Activated T-helper 1 cell treated with anti-CD3 and anti-CD28 coated beads, Interleukin-2, amount 50 U/mL, for 16 hours (primary cell): Measurements from ENCODE around the gene SHMT2.

Experiments used
- DNase-seq, 2 donors: peaks; one replicate each; pipeline ENCODE4 v3.0.0-alpha.2; 2020; ENCODE audit warnings: low read depth in 1 of 2, low spot score in 1 of 2

SHMT2 gene

GRCh38 chr12:57196956-57197355 lies 32.6 kb upstream of the SHMT2 start:
- no peak for DNase-seq

DNA sequence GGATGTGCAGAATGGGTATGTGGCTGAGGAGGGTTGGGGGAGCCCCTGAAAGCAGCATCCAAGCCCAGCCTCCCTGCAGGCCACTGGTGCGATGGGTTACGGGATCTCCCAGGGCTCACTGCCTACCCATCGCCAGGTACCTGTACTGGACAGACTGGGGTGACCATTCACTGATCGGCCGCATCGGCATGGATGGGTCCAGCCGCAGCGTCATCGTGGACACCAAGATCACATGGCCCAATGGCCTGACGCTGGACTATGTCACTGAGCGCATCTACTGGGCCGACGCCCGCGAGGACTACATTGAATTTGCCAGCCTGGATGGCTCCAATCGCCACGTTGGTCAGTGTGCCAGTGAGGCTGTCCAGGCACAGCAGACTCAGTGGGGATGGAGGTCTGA lies 31.2 kb upstream of the SHMT2 start:
- no peak for DNase-seq

- DNase-seq: no peak
These were observed 30.3 kb upstream of the SHMT2 start for GRCh38 chr12:57199191-57199590.

DNA sequence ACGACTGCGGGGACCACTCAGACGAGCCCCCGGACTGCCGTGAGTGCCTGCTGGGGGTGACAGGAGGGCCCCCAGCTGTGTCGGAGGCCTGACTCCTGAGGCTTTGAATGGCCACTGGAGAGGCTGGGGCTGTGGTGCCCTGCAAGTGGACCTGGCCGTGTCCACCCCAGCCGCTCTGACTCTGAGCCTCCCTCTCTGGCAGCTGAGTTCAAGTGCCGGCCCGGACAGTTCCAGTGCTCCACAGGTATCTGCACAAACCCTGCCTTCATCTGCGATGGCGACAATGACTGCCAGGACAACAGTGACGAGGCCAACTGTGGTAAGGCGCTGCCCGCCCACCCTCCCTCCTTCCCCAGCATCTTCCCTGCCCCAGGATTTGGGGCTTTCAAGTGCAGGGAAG lies 29.0 kb upstream of the SHMT2 start:
- no peak for DNase-seq

DNA sequence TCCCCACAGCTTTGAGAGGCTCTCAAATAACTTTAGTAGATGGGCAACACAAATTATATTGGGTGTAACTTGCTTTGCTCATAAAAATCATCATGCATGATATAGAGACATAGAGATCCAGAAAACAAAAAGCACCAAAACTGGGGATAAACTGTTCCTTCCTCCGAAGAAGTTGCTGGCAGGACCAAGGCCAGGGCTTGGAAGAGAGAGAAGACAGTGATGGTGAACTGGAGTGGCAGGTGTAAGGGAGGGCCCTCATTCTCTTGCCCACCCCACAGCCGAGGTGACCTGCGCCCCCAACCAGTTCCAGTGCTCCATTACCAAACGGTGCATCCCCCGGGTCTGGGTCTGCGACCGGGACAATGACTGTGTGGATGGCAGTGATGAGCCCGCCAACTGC lies 28.3 kb upstream of the SHMT2 start:
- no peak for DNase-seq

DNA sequence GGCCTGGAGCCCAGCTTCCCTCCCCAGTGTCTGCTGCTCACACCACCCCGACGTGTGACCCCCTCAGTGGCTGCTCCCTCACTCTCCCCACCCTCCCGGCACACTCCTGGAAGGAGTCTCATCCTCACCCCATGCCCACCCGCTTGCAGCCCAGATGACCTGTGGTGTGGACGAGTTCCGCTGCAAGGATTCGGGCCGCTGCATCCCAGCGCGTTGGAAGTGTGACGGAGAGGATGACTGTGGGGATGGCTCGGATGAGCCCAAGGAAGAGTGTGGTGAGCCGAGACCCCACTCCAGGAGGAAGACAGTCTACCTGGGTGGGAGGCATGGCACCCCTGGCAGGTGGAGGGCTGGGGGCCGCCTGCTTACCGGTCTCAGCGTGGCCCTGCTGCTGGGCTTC lies 27.9 kb upstream of the SHMT2 start:
- no peak for DNase-seq

DNA sequence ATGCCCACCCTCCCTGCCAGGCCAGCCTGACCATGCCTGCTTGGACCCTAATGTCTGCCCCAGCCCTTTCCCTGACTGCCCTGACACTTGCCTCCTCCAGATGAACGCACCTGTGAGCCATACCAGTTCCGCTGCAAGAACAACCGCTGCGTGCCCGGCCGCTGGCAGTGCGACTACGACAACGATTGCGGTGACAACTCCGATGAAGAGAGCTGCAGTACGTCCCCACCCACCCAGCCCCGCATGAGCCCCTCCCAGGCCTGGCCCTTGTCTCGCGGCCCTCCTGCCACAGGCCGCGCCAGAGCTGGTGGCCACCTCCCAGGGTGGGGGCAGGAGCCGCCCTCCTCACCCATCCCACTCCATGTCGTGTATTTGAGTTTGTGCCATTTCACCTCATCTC lies 27.2 kb upstream of the SHMT2 start:
- no peak for DNase-seq

DNA sequence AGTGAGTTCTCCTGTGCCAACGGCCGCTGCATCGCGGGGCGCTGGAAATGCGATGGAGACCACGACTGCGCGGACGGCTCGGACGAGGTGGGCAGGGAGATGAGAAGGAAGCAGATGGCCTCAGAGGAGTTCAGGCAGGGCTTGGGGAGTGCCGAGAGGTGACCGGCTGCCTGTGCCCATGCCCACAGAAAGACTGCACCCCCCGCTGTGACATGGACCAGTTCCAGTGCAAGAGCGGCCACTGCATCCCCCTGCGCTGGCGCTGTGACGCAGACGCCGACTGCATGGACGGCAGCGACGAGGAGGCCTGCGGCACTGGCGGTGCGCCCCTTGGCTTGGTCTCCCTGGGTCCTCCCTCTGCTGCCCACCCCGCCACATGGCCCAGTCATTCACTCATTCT lies 26.3 kb upstream of the SHMT2 start:
- no peak for DNase-seq

GRCh38 chr12:57203791-57204190 lies 25.7 kb upstream of the SHMT2 start:
- no peak for DNase-seq

DNA sequence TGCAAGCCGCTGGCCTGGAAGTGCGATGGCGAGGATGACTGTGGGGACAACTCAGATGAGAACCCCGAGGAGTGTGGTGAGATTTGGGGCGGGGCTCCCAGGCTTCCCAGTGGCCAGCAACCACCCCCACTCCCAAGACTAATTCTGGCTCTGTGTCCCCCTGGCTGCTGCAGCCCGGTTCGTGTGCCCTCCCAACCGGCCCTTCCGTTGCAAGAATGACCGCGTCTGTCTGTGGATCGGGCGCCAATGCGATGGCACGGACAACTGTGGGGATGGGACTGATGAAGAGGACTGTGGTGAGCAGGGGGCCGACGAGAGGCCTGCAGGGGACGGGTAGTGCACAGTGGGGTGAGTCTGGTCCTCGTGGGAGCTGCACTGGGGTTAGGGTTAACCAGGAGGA lies 25.1 kb upstream of the SHMT2 start:
- DNase-seq: no peak

- no peak for DNase-seq
These were observed 24.3 kb upstream of the SHMT2 start for GRCh38 chr12:57205186-57205585.

DNA sequence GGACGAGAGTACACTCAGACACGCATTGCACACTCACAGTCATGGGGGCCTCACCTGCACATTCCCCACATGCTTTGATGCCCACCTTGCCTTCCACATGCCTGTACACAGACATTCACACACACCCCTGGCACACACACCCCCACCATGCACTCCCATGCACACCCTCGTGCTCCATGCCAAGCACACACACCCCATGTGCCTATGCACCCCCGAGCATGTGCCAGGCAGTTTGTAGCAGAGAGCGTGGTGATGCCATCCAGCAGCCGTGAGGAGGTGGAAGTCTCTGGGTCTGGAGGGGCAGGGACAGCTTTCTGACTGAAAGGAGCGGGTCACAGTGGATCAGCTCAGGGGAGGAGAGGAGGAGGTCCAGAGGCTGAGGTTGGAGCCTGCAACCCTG lies 23.6 kb upstream of the SHMT2 start:
- no peak for DNase-seq

GRCh38 chr12:57207731-57208630 lies 21.5 kb upstream of the SHMT2 start:
- no peak for DNase-seq

GRCh38 chr12:57208631-57209282 lies 20.8 kb upstream of the SHMT2 start:
- no peak for DNase-seq

DNA sequence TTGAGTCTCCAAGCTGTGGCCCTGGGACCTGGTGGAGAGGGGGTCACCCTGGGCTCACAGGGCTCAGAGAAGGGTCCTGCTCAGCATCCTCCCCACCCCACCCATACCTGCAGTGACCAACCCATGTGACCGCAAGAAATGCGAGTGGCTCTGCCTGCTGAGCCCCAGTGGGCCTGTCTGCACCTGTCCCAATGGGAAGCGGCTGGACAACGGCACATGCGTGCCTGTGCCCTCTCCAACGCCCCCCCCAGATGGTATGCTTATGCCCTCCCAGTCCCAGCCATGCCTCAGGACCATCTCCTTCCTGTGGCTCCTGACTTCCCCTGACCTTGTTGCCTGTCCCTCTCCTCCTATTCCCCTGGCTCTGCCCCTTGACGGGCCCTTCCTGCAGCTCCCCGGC lies 19.6 kb upstream of the SHMT2 start:
- no peak for DNase-seq

- DNase-seq: no peak
These were observed 19.1 kb upstream of the SHMT2 start for GRCh38 chr12:57210461-57210860.

- DNase-seq: no peak
These were observed 18.4 kb upstream of the SHMT2 start for GRCh38 chr12:57210926-57211692.

- DNase-seq: no peak
These were observed 17.5 kb upstream of the SHMT2 start for GRCh38 chr12:57211791-57212700.

DNA sequence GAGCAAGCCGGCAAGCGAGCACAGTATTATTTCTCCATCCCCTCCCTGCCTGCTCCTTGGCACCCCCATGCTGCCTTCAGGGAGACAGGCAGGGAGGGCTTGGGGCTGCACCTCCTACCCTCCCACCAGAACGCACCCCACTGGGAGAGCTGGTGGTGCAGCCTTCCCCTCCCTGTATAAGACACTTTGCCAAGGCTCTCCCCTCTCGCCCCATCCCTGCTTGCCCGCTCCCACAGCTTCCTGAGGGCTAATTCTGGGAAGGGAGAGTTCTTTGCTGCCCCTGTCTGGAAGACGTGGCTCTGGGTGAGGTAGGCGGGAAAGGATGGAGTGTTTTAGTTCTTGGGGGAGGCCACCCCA lies 16.8 kb upstream of the SHMT2 start:
- no peak for DNase-seq

DNA sequence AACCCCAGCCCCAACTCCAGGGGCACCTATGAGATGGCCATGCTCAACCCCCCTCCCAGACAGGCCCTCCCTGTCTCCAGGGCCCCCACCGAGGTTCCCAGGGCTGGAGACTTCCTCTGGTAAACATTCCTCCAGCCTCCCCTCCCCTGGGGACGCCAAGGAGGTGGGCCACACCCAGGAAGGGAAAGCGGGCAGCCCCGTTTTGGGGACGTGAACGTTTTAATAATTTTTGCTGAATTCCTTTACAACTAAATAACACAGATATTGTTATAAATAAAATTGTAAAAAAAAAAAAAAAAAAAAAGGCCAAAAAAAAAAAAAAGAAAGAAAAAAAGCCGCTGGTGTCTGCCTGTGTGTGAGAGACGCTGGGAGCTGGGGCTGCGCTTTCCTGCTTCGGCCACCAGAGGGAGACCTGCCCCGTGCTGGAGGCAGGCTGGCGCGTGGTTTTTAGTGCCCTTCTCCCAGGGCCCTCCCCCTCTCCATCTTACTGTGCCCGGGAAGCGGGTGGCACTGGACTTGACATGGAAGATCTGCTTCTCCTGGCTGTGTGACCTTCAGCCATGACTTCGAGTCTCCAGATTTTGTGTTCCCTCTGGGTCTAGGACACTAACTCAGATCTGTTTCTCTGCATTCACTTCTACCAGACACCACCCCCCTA lies 16.3 kb upstream of the SHMT2 start:
- peak; percentile 63 to 74 for DNase-seq
